DOHH2 (cell line): Measurements from ENCODE around the gene CAMP.

Source experiments
- H3F3A ChIP-seq: fragments of 200-600 bp; sonication (generic), shearing (Covaris generic); 2 replicates; pipeline ENCODE4 v1.6.0; 2016; ENCODE audit warnings: antibody characterized with exemption, mild to moderate bottlenecking; ENCODE audit not compliant: control insufficient read depth, insufficient read depth
- H3K27ac ChIP-seq: fragments of 200-600 bp; sonication (generic); 2 replicates; pipeline ENCODE4 v1.5.1; 2014; ENCODE audit warnings: low read depth, mild to moderate bottlenecking, low read length, moderate library complexity
- H3K27me3 ChIP-seq: fragments of 200-600 bp; sonication (generic); 2 replicates; pipeline ENCODE4 v1.6.1; 2014; ENCODE audit warnings: mild to moderate bottlenecking, low read length, mixed read lengths; ENCODE audit not compliant: control insufficient read depth
- H3K36me3 ChIP-seq: fragments of 200-600 bp; sonication (generic); 2 replicates; pipeline ENCODE4 v1.6.1; 2014; ENCODE audit warnings: mild to moderate bottlenecking, low read length, moderate library complexity, mixed read lengths; ENCODE audit not compliant: control insufficient read depth
- H3K4me1 ChIP-seq: fragments of 200-600 bp; sonication (generic); 2 replicates; pipeline ENCODE4 v1.6.1; 2014; ENCODE audit warnings: mild to moderate bottlenecking, low read length, mixed read lengths; ENCODE audit not compliant: control insufficient read depth
- H3K4me2 ChIP-seq: fragments of 200-600 bp; sonication (generic); 2 replicates; pipeline ENCODE4 v1.6.0; 2014; ENCODE audit warnings: mild to moderate bottlenecking, low read length, moderate library complexity
- H3K4me3 ChIP-seq: fragments of 200-600 bp; sonication (generic); 2 replicates; pipeline ENCODE4 v1.5.1; 2014; ENCODE audit warnings: mild to moderate bottlenecking, low read length, mixed read lengths
- H3K79me2 ChIP-seq: fragments of 200-600 bp; sonication (generic); 2 replicates; pipeline ENCODE4 v1.6.1; 2014; ENCODE audit warnings: mild to moderate bottlenecking, low read length, mixed read lengths; ENCODE audit not compliant: control insufficient read depth
- H3K9me2 ChIP-seq: fragments of 200-600 bp; sonication (generic); replicated peaks from 2 replicates; pipeline ENCODE4 v1.6.1; 2014; ENCODE audit warnings: mild to moderate bottlenecking, low read length, mixed read lengths; ENCODE audit not compliant: control insufficient read depth
- H3K9me3 ChIP-seq: fragments of 200-600 bp; sonication (generic); 2 replicates; pipeline ENCODE4 v1.6.1; 2014; ENCODE audit warnings: antibody characterized with exemption, low read length, mixed read lengths; ENCODE audit not compliant: control insufficient read depth, insufficient read depth
- H4K20me1 ChIP-seq: fragments of 200-600 bp; sonication (generic); 2 replicates; pipeline ENCODE4 v1.6.0; 2014; ENCODE audit warnings: low read depth, mild to moderate bottlenecking, antibody characterized with exemption, low read length, moderate library complexity; ENCODE audit not compliant: control insufficient read depth, insufficient read depth
- EZH2phosphoT487 ChIP-seq: fragments of 200-600 bp; sonication (generic); IDR thresholded peaks from 2 replicates; pipeline ENCODE4 v1.6.1; 2017; ENCODE audit warnings: borderline replicate concordance, mild to moderate bottlenecking, antibody characterized with exemption, low read length, moderate library complexity, mixed read lengths
- TF ChIP-seq, protein P1 (sequence below): fragments of 200-600 bp; sonication (generic); IDR thresholded peaks from one replicate; pipeline ENCODE4 v1.5.1; 2014; ENCODE audit warnings: antibody characterized with exemption, mild to moderate bottlenecking, low read depth, low read length; ENCODE audit not compliant: poor library complexity, severe bottlenecking

Gene CAMP

DNA sequence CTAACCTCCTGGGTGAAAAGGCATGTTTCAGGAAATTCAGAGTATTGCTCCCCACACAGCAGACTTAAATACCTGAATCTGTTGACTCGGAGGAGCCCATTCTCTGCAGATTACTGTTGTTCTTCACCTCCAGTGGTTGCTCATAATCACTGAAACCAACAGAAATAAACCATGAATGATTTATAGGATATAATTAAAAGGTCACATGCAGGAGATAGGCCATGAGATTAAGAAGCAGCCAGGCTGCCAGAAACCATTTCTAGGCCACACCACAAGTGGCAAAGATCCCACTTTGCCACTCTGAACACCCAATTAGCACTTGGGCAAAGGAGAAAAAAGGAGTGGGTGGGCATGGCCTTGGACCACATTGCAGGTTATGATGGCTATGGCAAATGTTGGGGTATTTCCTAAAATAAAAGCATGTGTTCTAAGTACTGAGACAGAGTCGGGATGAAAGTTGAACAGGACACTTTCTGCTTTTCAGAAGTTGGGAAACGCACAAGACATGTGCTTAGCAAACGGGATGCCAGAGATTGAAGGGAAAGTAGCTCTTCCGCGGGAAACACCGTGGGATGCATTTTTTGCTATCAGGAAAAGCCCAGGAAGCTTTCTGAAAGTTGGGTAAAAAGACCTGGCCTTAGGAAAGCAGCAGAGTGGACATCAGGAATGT is 36.5 kb upstream of the CAMP start:
- H3K36me3 ChIP-seq = peaks cover 64% of the 10 kb centered on the region
- TF ChIP-seq, protein P1, sequence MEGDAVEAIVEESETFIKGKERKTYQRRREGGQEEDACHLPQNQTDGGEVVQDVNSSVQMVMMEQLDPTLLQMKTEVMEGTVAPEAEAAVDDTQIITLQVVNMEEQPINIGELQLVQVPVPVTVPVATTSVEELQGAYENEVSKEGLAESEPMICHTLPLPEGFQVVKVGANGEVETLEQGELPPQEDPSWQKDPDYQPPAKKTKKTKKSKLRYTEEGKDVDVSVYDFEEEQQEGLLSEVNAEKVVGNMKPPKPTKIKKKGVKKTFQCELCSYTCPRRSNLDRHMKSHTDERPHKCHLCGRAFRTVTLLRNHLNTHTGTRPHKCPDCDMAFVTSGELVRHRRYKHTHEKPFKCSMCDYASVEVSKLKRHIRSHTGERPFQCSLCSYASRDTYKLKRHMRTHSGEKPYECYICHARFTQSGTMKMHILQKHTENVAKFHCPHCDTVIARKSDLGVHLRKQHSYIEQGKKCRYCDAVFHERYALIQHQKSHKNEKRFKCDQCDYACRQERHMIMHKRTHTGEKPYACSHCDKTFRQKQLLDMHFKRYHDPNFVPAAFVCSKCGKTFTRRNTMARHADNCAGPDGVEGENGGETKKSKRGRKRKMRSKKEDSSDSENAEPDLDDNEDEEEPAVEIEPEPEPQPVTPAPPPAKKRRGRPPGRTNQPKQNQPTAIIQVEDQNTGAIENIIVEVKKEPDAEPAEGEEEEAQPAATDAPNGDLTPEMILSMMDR = no peak
- TF ChIP-seq EZH2phosphoT487 = no peak
- peak overlapping the region; percentile 72 for H3K27ac ChIP-seq
- peak overlapping the region; percentile 94 for H3K4me3 ChIP-seq
- H4K20me1 ChIP-seq = no peaks in the 10 kb centered on the region
- no peaks in the 10 kb centered on the region for H3K9me3 ChIP-seq
- H3K4me1 ChIP-seq = peaks cover 28% of the 10 kb centered on the region
- H3K9me2 ChIP-seq = no peaks in the 10 kb centered on the region
- H3K4me2 ChIP-seq = peak overlapping the region; percentile 62
- H3K27me3 ChIP-seq = no peaks in the 10 kb centered on the region
- no peaks in the 10 kb centered on the region for H3F3A ChIP-seq
- H3K79me2 ChIP-seq = peaks cover 69% of the 10 kb centered on the region

DNA sequence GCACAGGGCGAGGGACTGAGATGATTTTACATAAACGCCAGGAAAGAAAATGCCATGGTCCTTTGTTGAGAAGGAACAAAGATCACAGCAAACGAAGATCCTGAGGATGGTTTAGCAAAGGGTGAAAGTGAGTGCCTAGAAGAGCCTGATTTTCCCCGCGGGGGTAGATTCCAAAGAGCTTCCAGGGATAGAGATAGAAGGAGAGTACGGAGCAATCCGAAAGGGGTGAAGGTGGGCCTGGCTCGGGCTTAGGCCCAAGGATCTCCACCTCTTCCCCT is 36.1 kb upstream of the CAMP start:
- Histone ChIP-seq H3F3A (no peaks in the 10 kb centered on the region), H3K4me2 (peak overlapping the region; percentile 62), H3K4me1 (peaks cover 25% of the 10 kb centered on the region), H3K79me2 (peaks cover 64% of the 10 kb centered on the region), H4K20me1 (no peaks in the 10 kb centered on the region), H3K9me3 (no peaks in the 10 kb centered on the region), H3K4me3 (peak overlapping the region; percentile 94), H3K27ac (peak overlapping the region; percentile 72), H3K27me3 (no peaks in the 10 kb centered on the region), H3K9me2 (no peaks in the 10 kb centered on the region), H3K36me3 (peaks cover 59% of the 10 kb centered on the region)
- TF ChIP-seq, protein P1 = no peak
- TF ChIP-seq EZH2phosphoT487 = no peak

DNA sequence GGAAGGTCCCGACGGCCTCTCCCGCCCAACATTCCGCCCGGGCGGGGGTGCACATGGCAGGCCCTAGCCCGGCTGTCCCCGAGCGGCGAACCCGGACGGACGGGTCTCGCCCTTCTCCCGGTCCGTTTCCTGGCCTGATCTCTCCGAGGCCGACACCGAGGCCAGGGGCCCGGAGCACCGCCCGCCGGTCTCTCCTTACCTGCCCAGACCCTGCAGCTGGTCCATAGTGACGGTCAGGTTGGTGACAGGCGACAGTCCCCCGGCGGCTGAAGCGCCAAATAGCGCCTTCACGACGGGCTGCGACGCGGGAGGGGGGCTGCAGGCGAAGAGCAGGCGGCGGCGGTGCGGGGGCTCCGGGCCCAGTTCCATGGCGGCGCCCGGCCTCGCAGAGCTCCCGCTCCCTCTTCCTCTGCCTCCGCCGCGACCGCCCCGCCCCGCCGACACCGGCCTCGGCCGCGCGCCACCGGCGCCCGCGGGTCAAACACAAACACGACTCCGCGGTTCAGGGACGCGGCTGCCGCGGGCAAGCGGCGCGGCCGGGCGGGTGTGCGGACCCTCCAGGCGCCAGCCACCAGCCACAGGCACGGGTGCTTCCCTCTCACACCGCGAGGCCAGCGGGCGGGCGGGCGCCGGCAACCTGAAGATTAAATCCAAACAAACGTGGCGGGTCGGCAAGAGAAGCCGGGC is 35.6 kb upstream of the CAMP start:
- Histone ChIP-seq H3K4me3 (peak overlapping the region; percentile 94), H3K4me1 (peaks cover 25% of the 10 kb centered on the region), H3K9me2 (no peaks in the 10 kb centered on the region)

More for the DNA sequence above, 35.6 kb upstream of the CAMP start:
- Histone ChIP-seq H3K4me2 (peak overlapping the region; percentile 62), H3K27me3 (no peaks in the 10 kb centered on the region), H3K36me3 (peaks cover 54% of the 10 kb centered on the region), H3K27ac (peak overlapping the region; percentile 72), H4K20me1 (no peaks in the 10 kb centered on the region), H3K79me2 (peaks cover 59% of the 10 kb centered on the region), H3K9me3 (no peaks in the 10 kb centered on the region), H3F3A (no peaks in the 10 kb centered on the region)
- TF ChIP-seq, protein P1 = no peak
- TF ChIP-seq EZH2phosphoT487 = no peak
